T-helper 2 cell treated with Interferon-gamma antibody and Interleukin-4, amounts not matched to agents 100 ng/mL and 5 ng/mL, for 36 hours (primary cell): ENCODE data around the gene PLXNA2. TPM values are rescaled to one million over a fixed set of nuclear protein-coding genes. Genes with fewer than 3 reads are reported as not detected.

Source experiments
- intact Hi-C: fragments of 100-400 bp; cut with micrococcal nuclease; formaldehyde crosslinking; loops from one replicate; pipeline ENCODE4 v1.15.1; 2023
- total RNA-seq: library from RNA; stranded (reverse); gene quantifications from 2 replicates; pipeline ENCODE4 v1.2.3, GENCODE V29; 2022

Gene PLXNA2, protein sequence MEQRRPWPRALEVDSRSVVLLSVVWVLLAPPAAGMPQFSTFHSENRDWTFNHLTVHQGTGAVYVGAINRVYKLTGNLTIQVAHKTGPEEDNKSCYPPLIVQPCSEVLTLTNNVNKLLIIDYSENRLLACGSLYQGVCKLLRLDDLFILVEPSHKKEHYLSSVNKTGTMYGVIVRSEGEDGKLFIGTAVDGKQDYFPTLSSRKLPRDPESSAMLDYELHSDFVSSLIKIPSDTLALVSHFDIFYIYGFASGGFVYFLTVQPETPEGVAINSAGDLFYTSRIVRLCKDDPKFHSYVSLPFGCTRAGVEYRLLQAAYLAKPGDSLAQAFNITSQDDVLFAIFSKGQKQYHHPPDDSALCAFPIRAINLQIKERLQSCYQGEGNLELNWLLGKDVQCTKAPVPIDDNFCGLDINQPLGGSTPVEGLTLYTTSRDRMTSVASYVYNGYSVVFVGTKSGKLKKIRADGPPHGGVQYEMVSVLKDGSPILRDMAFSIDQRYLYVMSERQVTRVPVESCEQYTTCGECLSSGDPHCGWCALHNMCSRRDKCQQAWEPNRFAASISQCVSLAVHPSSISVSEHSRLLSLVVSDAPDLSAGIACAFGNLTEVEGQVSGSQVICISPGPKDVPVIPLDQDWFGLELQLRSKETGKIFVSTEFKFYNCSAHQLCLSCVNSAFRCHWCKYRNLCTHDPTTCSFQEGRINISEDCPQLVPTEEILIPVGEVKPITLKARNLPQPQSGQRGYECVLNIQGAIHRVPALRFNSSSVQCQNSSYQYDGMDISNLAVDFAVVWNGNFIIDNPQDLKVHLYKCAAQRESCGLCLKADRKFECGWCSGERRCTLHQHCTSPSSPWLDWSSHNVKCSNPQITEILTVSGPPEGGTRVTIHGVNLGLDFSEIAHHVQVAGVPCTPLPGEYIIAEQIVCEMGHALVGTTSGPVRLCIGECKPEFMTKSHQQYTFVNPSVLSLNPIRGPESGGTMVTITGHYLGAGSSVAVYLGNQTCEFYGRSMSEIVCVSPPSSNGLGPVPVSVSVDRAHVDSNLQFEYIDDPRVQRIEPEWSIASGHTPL (N-terminal part only)
- total RNA-seq: 0.39 and 0.89 TPM in 2 replicates

DNA sequence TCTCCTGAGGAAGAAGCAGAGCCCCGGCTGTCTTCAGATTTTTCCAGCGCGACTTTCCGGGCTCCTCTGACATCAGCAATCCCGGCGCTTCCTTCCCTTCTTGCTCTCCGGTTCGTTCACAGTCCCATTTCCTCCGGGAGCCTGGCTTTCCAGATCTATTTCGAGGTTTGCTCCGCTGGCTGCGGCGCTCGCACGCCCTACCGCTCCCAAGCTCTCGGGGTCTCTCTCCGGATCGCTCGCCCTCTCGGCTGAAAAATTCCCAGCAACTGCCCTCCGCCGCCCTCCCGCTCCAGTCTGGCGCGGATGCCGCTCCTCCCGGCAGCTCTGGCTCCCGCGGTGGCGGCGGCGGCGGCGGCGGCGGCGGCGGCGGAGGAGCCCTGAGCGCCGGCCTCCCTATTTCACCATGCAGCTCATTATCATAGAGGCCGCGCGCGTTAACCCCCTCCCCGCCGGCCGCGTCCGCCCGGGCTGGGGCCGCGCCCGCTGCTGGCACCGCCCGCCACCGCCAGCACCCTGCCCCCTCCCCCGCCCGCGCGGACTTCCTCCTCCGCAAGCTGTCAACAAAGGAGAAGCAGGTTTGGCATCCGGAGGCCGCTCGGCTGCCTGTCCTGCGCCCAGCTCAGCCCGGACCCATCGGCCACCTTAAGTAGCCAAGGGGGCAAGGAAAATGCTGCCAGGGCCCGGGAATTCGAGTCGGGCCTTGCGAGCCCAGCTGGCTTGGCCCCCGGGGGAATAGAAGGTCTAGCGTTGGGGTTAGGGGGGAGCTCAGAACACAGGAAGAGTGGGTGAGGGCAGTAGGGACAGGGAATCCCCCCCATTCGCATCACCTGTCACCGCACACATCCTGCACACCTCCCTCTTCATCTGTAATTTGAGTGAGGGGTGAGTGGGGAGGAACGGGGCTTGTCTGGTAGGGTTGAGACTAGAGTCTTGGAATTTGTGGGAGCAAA, at the start of gene PLXNA2:
PLXNA2 (minus strand) TSS at position 418 of the 950 bp plus-strand sequence. CDS start 26,462 bp downstream, outside the sequence.
- intact Hi-C loops: loop anchor here (5.0 to 10.0 kb wide), 2 partner anchors 152 to 359 kb away; no protein-coding TSS in a partner anchor

DNA sequence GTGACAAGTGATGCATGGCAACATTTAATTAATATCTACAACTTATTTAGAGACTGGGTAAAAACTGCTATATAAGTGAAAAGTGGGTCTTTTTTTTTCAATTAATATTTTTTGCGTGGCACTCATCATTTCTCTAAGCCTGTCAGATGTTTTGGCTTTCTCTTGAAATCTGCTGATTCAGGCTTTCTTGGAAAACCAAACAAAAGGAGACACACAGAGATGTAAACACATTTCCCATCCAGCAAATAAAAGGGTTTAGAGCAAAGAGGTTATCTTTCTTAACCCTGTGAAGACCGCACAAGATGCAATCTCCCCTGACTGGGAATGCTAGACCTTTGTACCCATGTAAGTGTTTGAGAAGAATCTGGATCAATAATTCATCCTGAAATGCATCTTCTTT, 48.7 kb upstream of the PLXNA2 start:
- intact Hi-C loops: no loop called here

DNA sequence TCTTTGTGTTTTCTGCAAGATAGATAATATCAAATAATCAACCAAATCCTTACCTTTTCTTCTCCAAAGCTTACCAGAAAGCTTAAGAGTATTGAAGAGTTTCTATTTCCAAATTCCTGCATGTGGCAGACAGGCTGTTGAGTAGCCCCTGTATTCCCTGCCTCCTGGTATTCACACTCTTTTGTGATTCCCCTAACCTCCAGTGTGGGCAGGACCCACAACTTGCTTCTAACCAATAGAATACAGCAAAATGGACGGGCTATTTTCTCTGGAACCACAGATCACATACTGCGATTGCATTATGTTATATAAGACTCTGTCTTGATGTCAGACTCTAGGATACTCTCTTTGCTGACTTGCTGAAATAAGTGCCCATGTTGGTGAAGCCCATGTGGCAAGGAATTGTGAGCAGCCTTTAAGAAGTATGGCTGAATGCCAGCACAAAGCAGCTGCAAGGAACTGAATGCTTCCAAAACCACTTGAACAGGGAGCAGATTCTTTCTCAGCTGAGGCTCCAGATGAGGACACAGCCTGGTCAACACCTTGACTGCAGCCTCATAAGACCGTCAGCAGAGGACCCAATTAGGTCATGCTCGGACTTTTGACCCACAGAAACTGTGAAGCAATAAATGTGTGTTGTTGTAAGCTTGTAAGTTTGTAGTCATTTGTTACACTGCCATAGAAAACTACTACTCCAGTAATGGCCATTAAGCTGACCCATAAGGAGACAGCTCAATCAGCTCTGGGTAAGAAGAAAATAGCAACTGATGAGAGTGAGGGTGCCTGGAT, 47.9 kb upstream of the PLXNA2 start:
- intact Hi-C loops: no loop called here

DNA sequence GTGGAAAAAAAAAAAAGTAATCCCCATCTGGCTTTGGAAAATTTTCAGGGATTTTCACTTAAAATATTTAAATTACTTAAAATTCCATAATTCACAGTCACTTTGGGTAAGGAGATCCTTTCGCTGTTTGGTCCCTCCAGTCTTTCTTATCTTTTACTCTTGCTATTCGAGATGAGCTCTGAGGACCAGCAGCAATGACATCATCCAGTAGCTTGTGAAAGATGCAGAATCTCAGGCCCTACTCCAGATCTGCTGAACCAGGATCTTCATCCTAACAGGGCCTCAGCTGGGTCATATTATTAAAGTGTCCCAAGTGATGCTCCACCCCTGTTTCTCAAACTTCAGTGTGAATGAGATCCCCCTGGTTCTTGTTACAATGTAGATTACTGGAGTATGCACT, 46.9 kb upstream of the PLXNA2 start:
- intact Hi-C loops: no loop called here

DNA sequence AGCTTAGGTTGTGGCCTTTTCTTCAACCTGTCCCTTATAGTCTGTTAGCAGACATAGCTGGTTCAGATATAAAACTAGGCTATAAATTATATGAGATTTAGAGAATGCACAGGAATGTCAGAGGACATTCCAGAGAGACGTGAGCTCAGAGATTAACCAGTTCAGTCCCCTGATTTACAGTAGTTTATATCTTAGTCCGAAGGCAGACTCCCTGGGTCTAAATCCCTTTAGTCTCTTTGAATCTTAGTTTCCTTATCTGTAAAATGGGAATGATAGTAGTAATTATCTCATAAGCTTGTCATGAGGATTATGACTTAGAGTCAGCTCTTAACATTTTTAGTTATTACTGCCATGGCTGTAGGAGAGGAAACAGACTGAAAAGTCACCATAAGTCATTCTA, 45.5 kb upstream of the PLXNA2 start:
- intact Hi-C loops: no loop called here

DNA sequence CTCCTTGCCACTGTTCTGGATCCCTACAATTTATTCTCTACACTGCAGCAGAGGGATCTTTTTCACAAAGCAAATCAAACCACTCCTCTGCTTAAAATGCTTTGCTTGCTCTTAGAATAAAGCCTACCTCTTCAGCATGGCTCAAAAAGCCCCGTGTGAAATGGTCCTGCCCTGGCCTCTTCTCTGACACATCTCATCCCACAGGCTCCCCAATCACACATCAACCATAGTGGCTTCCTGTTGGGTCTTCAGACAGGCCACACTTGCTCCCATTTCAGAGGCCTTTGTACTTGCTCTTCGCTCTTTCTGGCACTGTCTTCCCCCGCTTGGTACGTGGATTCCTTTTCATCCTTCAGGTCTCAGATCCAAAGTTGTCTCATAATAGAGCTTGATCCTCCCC, 44.3 kb upstream of the PLXNA2 start:
- intact Hi-C loops: no loop called here

DNA sequence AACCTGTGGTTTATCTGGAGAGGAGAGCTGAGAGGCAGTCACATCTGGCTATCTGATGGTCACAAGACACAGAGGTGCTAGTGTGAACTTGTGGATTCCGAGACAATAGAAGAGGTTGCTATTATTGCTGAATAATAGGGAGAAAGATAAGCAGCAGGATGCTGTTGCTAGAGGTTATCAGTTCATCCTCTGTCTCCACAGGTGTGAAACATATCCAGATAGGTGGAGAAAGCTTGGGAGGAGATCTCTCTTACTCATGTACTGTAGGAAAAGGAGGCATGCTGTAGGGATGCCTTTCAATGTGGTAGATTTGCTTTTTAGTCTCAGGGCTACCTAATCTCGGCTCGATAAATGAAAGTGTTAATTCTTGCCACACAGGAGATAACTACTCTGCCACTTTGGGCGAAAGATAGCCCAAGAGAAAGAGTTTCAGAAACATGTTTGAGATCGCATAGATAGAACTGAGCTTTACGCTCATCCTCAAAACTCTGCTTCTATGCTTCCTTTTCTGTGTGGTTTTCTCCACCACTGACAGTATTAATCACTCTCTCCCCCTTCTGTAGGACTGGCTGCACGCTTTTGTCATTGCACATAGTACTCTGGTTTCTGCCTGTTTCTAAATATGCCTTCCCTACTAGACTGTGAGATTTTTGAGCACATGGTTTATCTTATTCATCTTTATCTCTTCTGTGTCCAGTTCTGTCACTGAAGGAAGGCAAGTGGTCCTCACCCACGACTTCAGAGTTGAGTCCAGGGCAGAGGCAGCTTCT, 36.7 kb upstream of the PLXNA2 start:
- intact Hi-C loops: no loop called here

DNA sequence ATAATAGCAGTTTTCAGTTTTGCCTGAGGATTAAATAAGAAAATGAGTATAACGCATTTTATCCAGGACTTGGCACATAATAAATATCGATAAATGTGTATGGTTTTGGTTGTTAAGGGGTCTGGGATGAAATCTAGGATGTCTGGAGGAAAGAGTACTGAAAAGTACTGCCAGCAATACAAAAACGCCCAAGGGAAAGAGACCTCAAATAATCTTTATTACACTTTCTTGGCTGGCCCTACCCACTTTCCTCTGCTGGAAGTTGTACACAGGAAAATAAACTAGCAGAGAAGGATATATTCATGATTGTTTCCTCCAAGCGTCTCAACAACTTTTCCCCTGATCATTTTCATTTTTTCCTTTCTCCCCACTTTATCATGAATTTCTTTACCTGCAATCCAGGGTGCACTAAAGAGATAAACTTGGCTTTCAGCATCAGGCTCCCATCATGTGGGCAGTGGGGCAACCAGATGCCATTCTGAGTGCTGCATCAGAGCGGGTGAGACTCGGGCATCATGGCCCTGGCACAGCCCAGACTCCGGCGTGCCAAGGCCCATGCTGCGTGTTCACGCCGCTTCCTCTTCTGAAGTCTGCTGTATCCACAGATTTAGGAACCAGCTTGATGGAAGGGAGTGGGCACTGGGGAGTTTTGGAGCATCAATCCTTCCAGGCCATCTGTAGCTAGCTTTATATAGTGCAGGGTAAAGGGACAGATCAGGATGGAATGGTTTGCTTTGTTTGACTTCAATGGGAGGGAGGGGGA, 35.8 kb upstream of the PLXNA2 start:
- intact Hi-C loops: no loop called here

DNA sequence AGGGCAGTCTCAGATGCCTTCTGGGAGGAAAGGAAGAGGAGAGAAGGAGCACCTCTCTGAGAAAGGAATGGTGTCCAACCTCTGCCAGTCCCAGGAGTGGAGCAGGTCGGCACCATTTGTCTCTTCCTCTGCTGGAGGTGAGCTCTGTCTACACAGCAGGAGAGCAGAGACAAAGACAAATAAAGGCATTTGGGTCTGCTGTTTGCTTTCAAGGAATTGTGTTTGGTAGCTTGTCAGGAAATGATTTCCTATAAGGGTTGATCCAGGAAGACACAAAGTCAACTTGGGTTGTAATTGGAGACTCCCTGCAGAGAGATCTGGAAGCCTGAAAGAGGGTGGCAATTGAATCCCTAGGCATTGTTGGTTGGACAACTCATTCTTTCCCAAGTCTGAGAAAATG, 34.5 kb upstream of the PLXNA2 start:
- intact Hi-C loops: no loop called here

DNA sequence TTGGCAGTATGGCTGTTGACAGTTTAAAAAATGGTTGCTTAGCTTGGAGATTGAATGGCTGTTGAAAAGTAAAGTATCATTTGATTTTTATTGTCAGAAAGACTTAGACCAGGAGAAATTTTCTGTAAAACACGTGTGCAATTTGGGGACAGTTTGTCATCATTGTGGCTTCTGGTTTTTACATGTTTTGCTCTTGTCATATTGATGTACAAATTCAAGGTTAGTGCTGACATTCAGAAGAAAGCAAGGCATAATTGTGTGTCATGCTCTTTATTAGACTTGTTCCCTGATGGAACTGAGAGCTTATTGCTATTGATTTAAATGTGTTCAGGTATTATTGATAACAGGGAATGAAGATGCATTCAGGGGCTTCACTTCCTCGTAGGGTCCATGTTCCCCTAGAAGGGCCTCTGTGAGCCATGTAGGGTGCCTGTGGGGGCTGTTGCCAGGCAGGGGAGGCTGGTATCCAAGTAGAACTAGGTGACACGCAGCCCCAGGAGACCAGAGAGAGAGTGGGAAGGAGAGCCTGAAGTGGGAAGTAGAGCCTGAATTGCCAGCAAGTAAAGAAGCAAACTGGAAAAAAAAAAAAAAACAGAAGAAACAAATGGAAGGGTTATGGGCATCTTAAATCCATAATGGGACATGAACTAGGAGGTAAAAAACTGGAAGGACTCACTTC, 32.7 kb upstream of the PLXNA2 start:
- intact Hi-C loops: no loop called here

DNA sequence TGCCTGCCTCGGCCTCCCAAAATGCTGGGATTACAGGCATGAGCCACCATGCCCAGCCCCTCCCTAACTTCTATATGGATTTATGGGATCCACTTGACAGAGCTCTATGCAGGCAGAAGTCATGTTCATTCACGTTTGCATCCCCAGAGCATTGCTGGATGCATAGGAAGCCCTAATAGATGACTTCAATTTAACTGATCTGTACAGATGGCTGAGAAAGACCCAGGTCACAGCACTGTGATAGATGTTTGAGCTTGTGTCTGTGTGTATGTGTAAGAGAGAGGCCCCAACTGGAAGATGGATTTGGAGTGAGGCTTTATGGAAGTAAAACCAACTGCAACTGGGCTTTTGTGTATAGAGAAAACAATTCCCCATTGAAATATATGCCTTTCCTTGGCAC, 30.9 kb upstream of the PLXNA2 start:
- intact Hi-C loops: no loop called here

DNA sequence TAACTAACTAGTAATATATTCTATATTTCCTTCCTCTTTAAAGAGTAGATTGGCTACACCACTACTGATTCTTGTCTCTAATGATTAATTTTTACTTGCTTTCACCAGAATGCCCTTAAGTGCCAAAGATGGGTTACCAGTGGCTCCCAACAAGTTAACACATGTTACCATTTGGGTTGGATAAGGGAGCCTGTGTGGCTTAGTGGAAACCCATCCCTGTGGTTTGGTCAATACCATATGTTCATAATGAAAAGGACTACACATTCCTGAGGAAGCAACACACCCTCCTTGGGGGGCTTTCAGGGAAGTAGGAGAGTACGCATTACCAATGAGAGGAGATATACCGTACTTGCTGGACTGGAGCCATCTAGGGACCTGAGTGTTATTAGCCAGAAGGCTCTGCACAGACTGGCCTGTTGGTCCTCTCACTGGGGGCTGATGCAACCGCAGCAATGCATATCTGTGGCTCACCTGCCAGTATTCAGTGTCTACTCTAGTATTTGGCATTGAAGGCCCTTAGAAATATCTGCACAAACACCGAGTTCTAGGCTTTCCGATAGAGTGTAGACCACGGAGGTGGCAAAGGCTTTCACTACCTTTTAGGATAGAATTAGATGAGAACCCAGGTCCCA, 29.3 kb upstream of the PLXNA2 start:
- intact Hi-C loops: no loop called here

DNA sequence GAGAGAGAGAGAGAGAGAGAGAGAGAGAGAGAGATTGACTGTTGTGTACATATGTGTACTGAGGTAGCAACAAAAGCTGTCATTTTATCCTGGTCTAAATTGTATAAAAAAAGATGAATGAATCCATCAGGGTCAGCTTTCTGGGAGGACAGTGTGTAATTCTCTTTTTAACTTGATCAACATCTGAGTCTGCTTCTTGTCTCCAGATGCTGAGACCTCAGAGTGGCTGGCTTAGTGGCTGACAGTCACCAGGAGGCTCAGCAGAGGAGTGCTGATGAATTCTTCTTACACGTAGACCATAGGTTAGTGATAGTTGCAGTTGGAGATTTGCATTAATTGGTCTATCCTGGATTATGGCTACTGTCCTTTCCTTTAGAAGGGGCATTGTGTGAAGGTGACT, 28.5 kb upstream of the PLXNA2 start:
- intact Hi-C loops: no loop called here

DNA sequence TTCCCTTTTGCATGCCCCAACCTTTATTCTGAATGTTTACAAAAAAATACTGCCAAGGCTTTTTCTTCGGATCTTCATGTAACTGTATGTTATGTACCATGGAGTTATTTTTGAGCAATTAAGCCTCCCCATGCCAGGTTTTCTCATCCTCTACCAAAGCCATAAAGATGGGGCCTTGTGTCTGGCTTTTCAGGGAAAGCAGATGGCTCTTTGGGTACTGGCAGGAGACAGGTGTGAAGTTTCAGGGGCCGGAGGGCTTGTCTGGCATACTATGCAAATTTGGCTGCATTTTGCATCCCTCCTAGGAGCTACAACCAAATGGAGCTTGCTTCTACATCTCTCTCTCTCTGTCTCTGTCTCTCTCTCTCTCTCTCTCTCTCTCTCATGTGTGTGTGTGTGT, 28.1 kb upstream of the PLXNA2 start:
- intact Hi-C loops: no loop called here

DNA sequence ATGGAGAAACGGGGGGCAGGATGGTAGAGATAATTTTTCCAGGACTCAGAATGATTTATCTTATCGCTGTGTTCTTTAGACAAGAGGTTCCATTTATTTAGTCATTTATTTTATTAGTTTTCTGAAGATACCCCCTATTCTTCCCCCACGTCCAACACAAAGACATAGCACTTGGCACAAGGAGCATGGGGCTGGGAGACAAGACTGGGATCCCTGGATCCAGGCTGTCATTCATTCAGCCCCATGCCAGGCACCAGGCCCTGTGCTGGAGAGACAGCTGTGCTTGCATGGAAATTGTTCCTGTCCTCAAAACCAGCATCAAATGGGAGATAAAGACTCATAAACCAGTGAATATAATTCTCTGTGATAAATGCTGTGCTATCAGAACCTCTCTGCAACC, 27.1 kb upstream of the PLXNA2 start:
- intact Hi-C loops: no loop called here

DNA sequence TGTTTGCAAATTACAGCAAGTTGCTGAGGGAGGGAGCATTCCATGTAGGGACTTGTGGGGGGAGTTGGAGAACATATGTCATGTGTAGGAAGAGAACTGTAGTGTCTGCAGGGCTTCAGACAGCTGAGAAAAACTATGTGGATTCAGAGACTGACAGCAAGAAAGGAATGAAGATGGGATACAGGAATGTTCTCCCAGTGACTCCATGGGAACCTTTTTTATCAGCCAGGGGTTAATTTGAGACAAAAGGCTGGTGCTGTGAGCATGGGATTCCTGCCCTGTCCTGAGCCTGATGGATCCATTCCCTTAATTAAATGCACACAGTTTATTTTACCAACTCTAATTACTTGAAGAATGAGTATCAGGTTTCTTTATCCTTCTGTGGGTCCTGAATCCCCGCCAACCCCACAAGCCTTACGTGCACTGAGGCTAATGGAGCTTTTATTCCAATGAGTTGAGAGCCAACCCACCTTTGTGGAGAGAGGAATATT, 26.5 kb upstream of the PLXNA2 start:
- intact Hi-C loops: no loop called here

DNA sequence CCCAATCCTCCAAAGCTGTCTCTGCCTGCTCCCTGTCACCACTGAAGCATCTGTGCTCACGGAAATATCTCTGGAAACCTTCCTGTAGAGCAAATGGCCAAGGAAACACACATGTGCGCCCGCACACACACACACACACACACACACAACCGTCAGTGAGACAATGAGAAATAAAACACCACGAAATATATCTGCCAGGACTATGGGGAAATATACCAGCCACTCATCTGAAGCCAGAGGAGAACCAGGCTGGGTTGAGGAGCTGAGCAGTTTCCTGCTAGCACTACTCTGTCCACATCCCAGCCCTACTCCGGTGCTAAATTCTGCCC, 25.1 kb upstream of the PLXNA2 start:
- intact Hi-C loops: no loop called here
